Large intestine (tissue), 3 donors: ENCODE data around the gene MAML3. TPM values are rescaled to one million over a fixed set of nuclear protein-coding genes. Genes with fewer than 3 reads are reported as not detected.

Experiments
- DNase-seq, 2 donors: peaks; one replicate each; pipeline versions ENCODE4 v3.0.0 to v3.0.0-alpha.2; 2013
- H3K27ac ChIP-seq: one replicate; pipeline ENCODE4 v1.5.1; 2013; ENCODE audit warnings: low read length
- H3K27me3 ChIP-seq: 2 replicates; pipeline ENCODE4 v1.6.1; 2013; ENCODE audit warnings: low read length; ENCODE audit not compliant: control insufficient read depth, insufficient read depth
- H3K36me3 ChIP-seq: 2 replicates; pipeline ENCODE4 v1.6.1; 2013; ENCODE audit warnings: low read length; ENCODE audit not compliant: control insufficient read depth, insufficient read depth
- H3K4me1 ChIP-seq: one replicate; pipeline ENCODE4 v1.6.1; 2013; ENCODE audit warnings: low read length; ENCODE audit not compliant: control insufficient read depth, insufficient read depth
- H3K4me3 ChIP-seq: one replicate; pipeline ENCODE4 v1.5.1; 2013; ENCODE audit warnings: low read length
- H3K9me3 ChIP-seq: one replicate; pipeline ENCODE4 v1.6.1; 2013; ENCODE audit warnings: mild to moderate bottlenecking, low read depth, low read length, moderate library complexity; ENCODE audit not compliant: control insufficient read depth
- whole genome bisulfite sequencing: methylation state at CpG from one replicate; pipeline ENCODE4 v1.1.5; 2013; ENCODE audit warnings: low lambda C conversion rate; ENCODE audit not compliant: insufficient coverage; 5-methylcytosine and 5-hydroxymethylcytosine counted together
- polyA plus RNA-seq: library from polyadenylated mRNA; unstranded; fragments of 120-200 nt; gene quantifications from one replicate; pipeline ENCODE4 v1.2.1, GENCODE V29; 2013

MAML3 gene
- polyA plus RNA-seq, 1 donor = 10.6 TPM

DNA sequence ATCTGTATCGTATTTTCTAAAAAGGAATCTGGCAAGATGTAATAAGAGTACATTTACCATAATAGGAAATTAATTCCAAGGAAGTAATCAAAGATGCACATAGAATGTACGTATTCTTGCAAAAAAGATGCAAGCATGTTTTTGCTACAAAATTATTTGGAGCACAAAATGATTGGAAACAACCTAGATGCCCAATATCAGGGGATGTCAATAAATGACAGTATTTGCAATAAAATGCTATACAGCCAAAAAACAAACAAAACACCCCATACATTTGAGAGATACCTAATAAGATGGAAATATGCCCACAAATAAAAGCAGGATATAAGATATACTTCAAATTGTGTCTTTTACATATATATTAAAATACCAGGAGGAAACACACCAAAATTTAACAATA lies 29.3 kb upstream of the MAML3 start:
- H3K4me3 ChIP-seq = no peak overlapping the region
- H3K36me3 ChIP-seq = no peaks in the 10 kb centered on the region
- no peak for DNase-seq
- H3K9me3 ChIP-seq = no peaks in the 10 kb centered on the region
- no peak overlapping the region for H3K27ac ChIP-seq
- H3K27me3 ChIP-seq = no peaks in the 10 kb centered on the region
- 100% methylated on average over 2 of the region's 2 CpGs for WGBS
- H3K4me1 ChIP-seq = no peaks in the 10 kb centered on the region

DNA sequence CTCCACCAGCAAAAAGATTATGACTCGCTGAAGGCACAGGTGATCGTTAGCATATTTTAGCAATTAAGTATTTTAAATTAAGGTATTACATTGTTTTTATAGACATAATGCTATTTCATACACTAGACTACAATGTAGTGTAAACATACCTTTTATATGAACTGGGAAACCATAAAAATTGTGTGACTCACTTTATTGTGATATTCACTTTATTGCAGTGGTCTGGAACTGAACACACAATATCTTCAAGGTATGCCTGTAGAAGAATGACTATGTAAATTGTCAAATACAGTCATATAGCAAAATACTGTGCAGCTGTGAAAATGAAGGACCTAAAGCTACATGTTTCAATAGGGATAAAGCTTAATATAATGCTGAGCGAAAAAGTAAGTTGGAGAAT lies 26.6 kb upstream of the MAML3 start:
- Histone ChIP-seq H3K9me3 (no peaks in the 10 kb centered on the region), H3K4me1 (no peaks in the 10 kb centered on the region), H3K36me3 (no peaks in the 10 kb centered on the region), H3K27me3 (no peaks in the 10 kb centered on the region), H3K4me3 (no peak overlapping the region), H3K27ac (no peak overlapping the region)
- 84% methylated on average over 2 of the region's 3 CpGs for WGBS
- no peak for DNase-seq

DNA sequence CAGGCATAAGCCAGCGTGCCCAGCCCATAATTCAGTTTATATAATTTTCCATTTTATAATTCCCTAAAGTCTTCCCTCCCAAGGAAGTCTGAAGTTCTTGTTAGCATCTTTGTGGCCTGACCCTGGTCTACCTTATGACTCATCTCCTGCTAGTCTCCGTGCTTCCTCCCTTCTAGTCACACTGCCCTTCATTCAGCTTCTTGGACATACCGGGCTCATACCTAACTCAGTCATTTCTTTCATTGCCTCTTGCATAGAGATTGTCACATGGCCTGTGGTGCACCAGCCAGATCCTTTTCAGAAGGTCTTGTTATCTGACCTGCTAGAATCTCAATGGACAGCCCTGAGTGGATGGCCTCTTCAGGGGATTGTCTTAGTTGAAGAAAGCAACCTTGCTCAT lies 22.8 kb upstream of the MAML3 start:
- 60% methylated on average over 1 of the region's 3 CpGs for WGBS
- Histone ChIP-seq H3K4me1 (no peaks in the 10 kb centered on the region), H3K36me3 (no peaks in the 10 kb centered on the region), H3K9me3 (no peaks in the 10 kb centered on the region), H3K27ac (no peak overlapping the region), H3K4me3 (no peak overlapping the region), H3K27me3 (no peaks in the 10 kb centered on the region)
- no peak for DNase-seq

DNA sequence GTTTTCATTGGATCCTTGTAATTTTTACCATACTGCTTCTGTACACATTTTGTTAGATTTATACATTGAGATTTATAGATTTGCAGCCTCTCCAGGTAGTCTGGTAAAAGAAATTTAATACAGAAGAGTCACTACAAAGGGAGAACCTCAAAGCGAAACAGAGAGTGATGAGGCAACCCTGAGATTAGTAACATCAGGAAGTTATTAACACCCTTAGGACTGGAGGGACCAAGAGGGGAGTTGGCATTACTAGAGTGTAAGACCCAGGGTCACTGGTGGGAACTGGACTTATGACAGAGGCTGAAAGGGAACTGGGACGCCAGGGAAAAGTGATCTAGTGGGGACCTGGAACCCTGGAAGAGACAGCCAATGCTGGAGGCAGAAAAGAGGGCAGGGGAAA lies 20.6 kb upstream of the MAML3 start:
- Histone ChIP-seq H3K4me1 (no peaks in the 10 kb centered on the region), H3K27me3 (no peaks in the 10 kb centered on the region), H3K9me3 (no peaks in the 10 kb centered on the region), H3K4me3 (no peak overlapping the region), H3K27ac (no peak overlapping the region), H3K36me3 (no peaks in the 10 kb centered on the region)
- 80% methylated on average over 1 of the region's 2 CpGs for WGBS
- DNase-seq = no peak

DNA sequence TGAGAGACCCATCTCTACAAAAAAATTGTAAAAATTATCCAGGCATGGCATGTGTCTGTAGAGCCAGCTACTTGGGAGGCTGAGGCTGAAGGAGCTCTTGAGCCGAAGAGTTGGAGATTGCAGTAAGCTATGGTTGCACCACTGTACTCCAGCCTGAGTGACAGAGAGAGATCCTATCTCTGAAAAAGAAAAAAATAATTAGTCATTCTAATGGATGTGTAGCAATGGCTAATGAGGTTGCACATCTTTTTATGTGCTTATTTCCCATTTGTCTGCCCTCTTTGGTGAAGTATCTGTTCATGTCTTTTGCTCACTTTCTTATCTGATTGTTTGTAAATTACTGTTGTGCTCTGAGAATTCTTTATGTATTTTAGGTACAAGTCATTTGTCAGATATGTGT lies 19.0 kb upstream of the MAML3 start:
- WGBS = no CpG with 5 or more reads among the region's 1 CpG
- Histone ChIP-seq H3K4me3 (no peak overlapping the region), H3K36me3 (no peaks in the 10 kb centered on the region), H3K27ac (no peak overlapping the region), H3K4me1 (no peaks in the 10 kb centered on the region), H3K9me3 (no peaks in the 10 kb centered on the region), H3K27me3 (no peaks in the 10 kb centered on the region)
- no peak for DNase-seq

DNA sequence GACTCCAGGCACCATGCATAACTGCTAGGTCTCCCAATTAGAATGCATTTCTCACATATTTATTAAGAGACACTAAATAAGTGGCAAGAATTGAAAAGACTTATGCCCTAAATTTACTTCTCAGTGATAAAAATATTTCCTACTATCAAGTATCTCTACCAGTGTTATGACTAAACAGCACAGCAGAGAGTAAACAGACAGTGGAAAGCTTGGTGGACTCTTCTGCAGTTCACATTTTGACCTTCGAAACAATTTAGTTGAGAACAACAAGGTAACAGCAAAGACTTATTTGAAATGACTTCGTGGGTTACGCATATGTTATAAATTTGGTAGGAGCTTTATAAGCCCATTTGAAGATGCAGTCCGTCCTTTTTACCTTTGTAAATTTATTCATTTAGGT lies 16.3 kb upstream of the MAML3 start:
- Histone ChIP-seq H3K4me1 (no peaks in the 10 kb centered on the region), H3K36me3 (no peaks in the 10 kb centered on the region), H3K4me3 (no peak overlapping the region), H3K9me3 (no peaks in the 10 kb centered on the region), H3K27ac (no peak overlapping the region), H3K27me3 (no peaks in the 10 kb centered on the region)
- 93% methylated on average over 2 of the region's 4 CpGs for WGBS
- no peak for DNase-seq

DNA sequence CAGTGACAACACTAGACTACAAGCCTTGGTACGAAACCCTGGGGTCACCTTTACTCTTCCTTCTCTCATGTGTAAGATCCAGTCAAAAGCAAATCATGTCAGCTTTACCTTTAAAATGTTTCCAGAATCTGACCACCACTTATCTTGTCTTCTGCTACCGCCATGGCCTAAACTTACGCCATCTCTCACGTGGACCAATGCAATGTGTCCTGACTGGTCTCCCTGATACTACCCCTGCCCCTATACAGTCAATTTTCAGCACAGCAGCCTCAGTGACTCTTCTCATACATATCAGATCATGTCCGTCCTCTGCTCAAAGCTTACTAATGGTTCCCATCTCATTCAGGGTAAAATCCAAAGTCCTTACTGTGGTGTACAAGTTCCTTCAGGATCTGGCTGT lies 15.0 kb upstream of the MAML3 start:
- Histone ChIP-seq H3K27ac (no peak overlapping the region), H3K9me3 (no peaks in the 10 kb centered on the region), H3K27me3 (no peaks in the 10 kb centered on the region), H3K36me3 (no peaks in the 10 kb centered on the region), H3K4me1 (no peaks in the 10 kb centered on the region), H3K4me3 (no peak overlapping the region)
- DNase-seq = no peak
- WGBS = 67% methylated on average over 1 of the region's 5 CpGs

DNA sequence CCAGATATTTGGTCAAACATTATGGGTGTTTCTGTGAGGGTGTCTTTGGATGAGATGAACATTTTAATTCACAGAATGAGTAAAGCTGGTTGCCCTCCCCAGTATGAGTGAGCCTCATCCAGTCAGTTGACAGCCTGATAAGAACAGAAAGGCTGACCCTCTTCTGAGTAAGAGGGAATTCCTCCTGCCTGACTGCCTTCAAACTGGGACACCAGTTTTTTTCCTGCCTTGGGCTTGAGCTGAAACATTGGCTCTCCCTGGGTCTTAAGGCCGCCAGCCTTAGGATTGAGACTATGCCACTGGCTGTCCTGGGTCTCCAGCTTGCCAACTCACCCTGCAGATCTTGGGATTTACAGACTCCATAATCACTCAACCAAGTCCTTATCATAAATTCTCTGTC lies 14.5 kb upstream of the MAML3 start:
- H3K4me1 ChIP-seq = no peaks in the 10 kb centered on the region
- no peak overlapping the region for H3K4me3 ChIP-seq
- H3K36me3 ChIP-seq = no peaks in the 10 kb centered on the region
- DNase-seq = no peak
- no peaks in the 10 kb centered on the region for H3K9me3 ChIP-seq
- H3K27ac ChIP-seq = no peak overlapping the region
- no peaks in the 10 kb centered on the region for H3K27me3 ChIP-seq
- WGBS = no CpG with 5 or more reads among the region's 1 CpG

DNA sequence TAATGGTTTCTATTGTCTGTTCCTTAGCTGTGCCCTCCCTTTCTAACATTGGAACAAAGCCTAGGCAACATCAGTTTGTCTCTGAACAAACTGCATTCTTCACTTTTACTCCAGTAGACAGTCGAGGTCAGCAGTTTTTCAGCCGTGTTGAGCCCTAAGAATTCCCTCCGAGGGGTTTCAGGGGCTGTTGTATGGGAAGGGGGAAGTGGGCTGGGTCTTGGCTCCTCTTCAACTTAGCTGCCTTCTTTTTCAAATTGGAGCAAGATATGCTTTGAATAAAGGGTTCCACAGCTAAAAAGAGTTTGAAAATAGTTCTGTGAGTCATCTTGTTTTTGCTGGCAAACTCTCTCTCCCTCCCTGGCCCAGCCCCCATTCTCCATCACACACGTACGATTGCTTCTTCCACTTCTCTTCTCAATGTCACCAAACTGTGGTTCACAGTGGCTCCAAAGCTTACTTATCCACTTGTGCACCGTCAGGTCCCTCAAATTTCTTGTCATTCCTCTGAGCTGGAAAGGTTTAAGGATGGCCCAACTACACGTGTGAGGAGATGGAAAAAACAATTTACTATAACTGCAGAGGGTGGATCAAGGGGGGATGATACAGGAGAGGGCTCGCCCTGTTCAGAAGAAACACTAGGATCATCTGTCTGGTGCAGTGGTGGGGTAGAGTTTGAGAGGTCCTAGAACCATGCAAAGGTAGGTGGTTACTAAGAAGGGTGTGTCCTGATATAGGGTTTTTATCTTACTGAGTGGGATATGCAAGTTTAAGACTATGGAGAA lies 9.2 kb upstream of the MAML3 start:
- Histone ChIP-seq H3K27me3 (no peaks in the 10 kb centered on the region), H3K4me3 (no peak overlapping the region), H3K27ac (no peak overlapping the region), H3K36me3 (no peaks in the 10 kb centered on the region), H3K9me3 (no peaks in the 10 kb centered on the region), H3K4me1 (no peaks in the 10 kb centered on the region)
- 70% methylated on average over 2 of the region's 8 CpGs for WGBS
- DNase-seq = no peak

DNA sequence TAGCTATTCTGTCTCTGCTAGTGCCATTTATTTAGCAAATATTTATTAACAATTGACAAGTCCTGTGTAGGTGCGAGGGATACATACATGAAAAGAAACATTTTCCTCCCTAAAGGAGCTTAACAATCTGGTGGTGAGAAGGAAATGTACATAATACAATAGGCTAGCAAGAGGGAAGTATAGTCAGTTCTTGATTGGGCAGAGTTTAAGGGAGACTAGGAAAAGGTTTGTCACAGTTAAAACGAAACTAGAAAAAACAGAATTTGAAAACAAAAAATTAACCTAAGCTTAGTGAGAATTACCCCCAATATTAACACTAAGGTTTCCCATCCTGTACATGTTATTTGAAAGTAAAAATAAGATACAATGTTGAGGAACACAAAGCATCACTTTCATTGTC lies 8.6 kb upstream of the MAML3 start:
- H3K4me3 ChIP-seq = no peak overlapping the region
- H3K36me3 ChIP-seq = no peaks in the 10 kb centered on the region
- WGBS = no CpG with 5 or more reads among the region's 2 CpGs
- H3K27me3 ChIP-seq = no peaks in the 10 kb centered on the region
- no peak overlapping the region for H3K27ac ChIP-seq
- no peak for DNase-seq
- no peaks in the 10 kb centered on the region for H3K9me3 ChIP-seq
- no peaks in the 10 kb centered on the region for H3K4me1 ChIP-seq

DNA sequence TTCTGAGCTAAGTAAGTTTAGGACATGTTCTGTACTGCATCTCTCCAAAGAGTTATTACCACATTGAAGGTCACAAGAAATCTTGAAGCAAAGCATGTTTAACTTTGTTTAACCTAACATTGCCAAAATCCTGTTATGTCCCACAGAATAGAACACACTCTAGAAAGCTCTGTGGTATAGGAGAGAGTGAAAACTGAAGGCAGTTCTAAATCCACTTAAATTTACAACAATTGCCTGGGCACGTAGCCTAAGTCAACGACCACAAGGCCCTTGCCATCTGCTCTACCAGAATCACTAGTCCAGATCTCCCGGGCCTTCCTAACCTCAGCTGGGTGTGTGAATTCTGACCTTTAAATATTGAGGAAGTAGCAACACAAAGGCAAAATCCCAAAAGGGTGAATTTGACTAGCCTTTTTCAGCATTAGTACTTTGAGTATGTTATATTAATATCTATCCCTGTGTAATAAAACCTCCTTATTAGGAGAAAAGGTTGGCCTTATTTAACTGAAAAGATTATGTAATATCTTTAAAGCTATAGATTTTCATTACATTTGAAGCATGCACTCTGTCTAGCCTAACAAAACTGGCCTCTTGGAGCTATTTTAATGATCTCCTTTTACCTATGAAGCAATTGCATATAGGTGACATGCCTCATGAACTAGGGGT lies 4.5 kb upstream of the MAML3 start:
- Histone ChIP-seq H3K36me3 (no peaks in the 10 kb centered on the region), H3K9me3 (no peaks in the 10 kb centered on the region), H3K27me3 (no peaks in the 10 kb centered on the region), H3K4me1 (no peaks in the 10 kb centered on the region), H3K27ac (no peak overlapping the region), H3K4me3 (no peak overlapping the region)
- no peak for DNase-seq
- no CpG with 5 or more reads among the region's 3 CpGs for WGBS
